ENCODE data around the gene PPIL1.

DNA sequence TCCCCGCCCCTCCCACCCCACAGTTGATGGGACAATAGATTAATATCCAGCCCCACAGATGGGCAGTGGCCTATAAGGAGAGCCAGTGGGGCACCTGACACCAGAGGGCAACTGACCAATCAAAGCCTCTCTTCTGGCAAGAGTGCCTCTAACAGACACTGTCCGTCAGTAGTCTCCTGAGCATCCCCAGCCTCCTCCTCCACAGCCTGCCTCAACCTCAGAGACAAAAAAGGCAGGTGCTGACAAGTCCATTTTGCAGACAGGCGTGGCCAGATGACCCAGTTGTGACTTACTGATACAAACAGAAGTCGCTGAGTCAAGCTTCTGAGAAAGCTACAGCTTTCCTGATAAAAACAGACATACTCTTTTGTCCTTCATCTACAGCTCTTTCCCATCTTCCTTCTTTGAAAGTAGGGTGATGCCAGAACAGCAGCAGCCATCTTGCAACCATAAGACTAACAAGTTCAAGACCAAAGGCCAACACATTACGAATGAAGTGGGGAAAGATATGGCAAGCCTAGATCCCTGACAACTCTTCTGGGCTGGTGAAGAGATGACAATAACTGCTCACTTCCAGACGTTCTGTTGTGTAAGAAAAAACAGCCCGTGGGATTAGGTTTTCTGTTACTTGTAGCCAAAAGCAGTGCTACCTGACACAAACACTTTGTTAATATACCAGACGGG, 12.3 kb downstream of the PPIL1 start:
- TF ChIP-seq, protein P1, sequence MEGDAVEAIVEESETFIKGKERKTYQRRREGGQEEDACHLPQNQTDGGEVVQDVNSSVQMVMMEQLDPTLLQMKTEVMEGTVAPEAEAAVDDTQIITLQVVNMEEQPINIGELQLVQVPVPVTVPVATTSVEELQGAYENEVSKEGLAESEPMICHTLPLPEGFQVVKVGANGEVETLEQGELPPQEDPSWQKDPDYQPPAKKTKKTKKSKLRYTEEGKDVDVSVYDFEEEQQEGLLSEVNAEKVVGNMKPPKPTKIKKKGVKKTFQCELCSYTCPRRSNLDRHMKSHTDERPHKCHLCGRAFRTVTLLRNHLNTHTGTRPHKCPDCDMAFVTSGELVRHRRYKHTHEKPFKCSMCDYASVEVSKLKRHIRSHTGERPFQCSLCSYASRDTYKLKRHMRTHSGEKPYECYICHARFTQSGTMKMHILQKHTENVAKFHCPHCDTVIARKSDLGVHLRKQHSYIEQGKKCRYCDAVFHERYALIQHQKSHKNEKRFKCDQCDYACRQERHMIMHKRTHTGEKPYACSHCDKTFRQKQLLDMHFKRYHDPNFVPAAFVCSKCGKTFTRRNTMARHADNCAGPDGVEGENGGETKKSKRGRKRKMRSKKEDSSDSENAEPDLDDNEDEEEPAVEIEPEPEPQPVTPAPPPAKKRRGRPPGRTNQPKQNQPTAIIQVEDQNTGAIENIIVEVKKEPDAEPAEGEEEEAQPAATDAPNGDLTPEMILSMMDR (IDR thresholded peaks at IDR 0.05): no peak
- no peak for TF ChIP-seq POLR2A (IDR thresholded peaks at IDR 0.05)

Data from lower leg skin (tissue), 3 donors.